HG03442 (cell line): Measurements from ENCODE around the gene GAA.
A peak's percentile ranks its signal among the peaks of the same experiment; 100 is the strongest.

Experiments
- ATAC-seq: cut with Tn5 transposase; IDR thresholded peaks from one replicate; pipeline ENCODE4 v1.9.1; 2021; ENCODE audit warnings: mild to moderate bottlenecking, moderate library complexity; ENCODE audit not compliant: unreplicated experiment

GAA gene

GRCh38 chr17:80101011-80101945, at the start of gene GAA:
Gene GAA, plus strand, starts transcription at chr17:80101581. Its CDS starts 3,006 bp downstream, at chr17:80104587.
- peak; percentile 72 for ATAC-seq

GRCh38 chr17:80051681-80052080, 49.7 kb upstream of the GAA start:
- ATAC-seq, result no peak

DNA sequence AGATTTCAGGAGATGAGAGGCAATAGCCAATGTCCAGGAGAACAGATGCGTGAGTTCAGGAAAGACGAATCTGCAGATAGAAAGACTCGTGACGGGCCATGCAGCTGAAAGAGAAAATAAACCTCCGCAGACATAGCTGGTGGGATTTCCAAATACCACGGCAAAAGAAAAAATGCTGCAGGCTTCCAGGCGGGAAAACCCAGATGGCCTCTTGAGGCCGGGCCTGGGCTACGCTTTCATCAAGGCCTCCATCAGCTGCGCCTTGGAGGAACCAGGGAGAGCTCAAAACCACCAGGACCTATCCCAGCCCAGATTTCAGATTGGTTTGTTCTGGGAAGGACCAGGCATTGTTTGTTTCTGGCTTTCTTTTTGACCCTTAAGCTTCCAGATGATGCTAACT, 48.3 kb upstream of the GAA start:
- no peak for ATAC-seq

GRCh38 chr17:80055597-80055996, 45.8 kb upstream of the GAA start:
- no peak for ATAC-seq

DNA sequence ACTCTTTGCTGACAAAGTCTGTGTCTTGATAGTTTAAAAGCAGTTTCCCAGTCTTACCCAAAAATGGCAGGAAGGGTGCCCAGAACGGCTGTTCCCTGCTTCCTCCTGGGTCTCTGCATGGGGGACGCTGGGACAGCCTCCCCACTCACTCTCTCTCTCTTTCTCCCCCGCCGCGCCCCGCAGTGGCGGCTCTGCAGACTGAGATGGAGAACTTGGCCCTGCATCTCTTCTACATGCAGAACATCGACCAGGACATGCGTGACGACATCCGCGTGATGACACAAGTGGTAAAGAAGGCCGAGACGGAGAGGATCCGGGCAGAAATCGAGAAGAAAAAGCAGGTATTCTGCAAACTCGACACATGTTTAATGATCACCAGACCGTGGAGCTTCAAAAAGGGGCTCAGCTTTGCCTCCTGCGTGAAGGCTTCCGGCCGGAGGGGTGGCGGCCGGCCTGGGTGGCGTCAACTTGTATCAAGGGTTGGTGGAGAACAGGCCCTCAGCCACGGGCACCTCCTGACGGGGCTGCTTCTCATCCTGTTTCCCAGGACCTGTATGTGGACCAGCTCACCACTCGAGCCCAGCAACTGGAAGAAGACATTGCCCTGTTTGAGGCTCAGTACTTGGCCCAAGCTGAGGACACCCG, 42.9 kb upstream of the GAA start:
- ATAC-seq, result no peak

DNA sequence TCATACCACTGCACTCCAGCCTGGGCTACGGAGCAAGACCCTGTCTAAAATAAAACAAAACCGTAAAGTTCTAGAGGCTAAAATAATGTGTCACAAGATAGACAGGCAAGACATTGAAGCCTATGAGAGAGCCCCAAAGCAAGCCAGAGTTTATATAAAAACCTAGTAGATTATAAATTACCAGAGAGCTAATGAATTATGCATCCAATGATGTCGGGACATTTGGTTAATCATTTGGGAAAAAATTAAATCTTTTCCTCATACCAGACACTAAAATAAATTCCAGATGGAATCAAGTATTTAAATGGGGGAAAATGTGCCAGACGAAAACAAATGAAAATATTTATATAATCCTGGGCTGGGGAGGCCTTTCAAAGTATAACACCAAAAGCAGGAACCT, 40.7 kb upstream of the GAA start:
- ATAC-seq, result no peak

GRCh38 chr17:80061421-80061820, 40.0 kb upstream of the GAA start:
- ATAC-seq, result no peak

- no peak for ATAC-seq
These were observed 37.4 kb upstream of the GAA start for GRCh38 chr17:80063830-80064585.

GRCh38 chr17:80064696-80065095, 36.7 kb upstream of the GAA start:
- ATAC-seq, result no peak

- ATAC-seq, result no peak
These were observed 35.8 kb upstream of the GAA start for GRCh38 chr17:80065478-80066170.

DNA sequence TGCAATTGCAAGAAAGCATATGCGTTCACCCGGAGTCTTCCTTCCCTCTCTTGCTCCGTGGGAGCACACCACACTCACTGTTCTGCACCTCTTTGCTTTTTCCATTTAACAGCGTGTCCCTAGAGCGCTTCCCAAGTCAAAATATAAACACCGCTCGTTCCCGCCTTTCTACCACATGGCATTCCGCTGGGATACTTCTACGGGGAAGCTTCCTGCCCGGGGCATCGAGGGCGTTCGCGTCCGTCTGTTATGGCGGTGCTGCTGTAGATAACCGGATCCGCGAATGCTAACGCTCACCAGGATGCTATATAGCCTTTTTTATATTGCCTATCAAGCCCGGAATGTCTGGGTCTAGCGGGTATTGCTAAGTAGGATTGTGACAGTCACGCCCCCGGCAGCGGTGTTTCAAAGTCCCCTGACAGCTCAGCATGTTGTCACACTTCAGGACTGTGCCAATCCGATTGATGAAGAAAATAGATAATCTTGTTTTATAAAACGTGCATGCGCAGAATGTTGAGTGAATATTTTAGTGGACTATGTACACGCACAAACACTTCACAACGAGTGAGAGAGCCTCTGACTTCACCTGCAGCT, 33.9 kb upstream of the GAA start:
- ATAC-seq, result no peak

DNA sequence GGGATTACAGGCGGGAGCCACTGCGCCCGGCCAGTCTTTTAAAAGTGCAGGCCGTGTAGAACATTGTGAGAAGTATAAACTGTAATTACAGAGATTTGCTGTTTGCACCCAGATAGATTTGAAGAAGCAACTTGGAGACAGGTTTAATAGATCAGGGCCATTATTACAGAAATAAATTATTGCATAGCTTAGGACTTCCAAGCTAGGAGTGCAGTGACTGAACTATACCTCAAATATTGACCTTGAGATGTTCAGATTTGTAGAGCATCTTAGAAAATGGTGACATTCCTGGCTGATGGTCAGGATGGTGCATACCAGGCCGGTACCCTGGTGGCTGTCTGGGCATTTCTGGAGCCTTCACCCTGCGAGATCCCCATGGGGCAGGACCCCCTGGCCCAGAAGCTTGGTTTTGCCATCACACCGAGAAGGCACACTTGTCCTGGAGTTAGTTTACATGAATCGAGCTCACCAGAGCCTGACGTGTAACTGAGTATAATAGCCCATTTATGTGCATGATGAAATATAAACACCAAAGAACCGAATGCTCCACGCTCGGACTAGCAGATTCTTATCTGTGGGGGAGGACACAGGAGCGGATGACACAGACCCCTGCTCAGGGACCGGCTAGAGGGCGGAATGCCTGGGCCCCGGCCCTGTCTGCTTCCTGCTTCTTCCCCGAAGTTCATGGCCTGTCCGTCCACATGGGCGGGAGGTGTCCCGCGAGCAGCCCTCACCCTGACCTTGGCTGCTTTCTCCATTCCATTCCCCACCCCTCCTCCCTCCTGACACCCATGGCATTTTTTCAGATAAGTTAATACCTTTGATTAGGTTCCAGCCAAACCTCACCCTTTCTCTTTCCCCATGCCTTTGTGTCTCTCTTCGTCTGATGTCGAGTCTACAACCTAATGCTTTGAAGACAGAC, 32.8 kb upstream of the GAA start:
- ATAC-seq, result no peak

DNA sequence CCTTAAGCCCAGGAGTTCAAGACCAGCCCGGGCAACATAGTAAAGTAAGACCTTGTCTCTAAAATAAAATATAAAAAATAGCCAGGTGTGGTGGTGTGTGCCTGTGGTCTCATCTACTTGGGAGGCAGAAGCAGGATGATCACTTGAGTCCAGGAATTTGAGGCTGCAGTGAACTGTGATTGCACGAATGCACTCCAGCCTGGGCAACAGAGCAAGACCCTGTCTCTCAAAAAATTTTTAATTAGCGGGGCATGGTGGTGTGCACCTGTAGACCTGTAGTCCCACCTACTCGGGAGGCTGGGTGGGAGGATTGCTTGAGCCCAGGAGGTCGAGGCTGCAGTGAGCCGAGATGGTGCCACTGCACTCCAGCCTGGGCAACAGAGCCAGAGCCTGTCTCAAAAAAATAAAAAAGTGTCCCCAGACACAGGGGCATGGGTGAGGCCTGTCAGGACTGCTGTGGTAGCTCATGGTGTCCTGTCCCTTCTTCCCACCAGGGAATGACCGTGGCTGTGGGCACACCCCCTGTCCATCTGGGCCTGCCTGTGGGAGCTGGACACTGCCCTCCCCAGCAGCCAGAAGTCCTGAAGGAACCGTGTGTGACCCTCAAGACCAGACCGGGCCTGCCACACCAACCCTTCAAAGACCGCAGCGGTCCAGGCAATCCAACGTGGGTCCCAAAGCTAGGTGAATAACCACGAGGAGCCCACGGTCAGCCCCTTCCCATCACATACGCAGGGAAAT, 30.8 kb upstream of the GAA start:
- no peak for ATAC-seq

GRCh38 chr17:80071116-80071841, 30.1 kb upstream of the GAA start:
- no peak for ATAC-seq

GRCh38 chr17:80072410-80072809, 29.0 kb upstream of the GAA start:
- ATAC-seq, result no peak

GRCh38 chr17:80080081-80080480, 21.3 kb upstream of the GAA start:
- ATAC-seq, result no peak

- no peak for ATAC-seq
These were observed 19.8 kb upstream of the GAA start for GRCh38 chr17:80081596-80081995.
